Ovary (tissue), 9 donors: ENCODE data around the gene EYA4. TPM values are rescaled to one million over a fixed set of nuclear protein-coding genes. Genes with fewer than 3 reads are reported as not detected.

Experiments used
- DNase-seq, 5 donors: peaks; one replicate each; pipeline ENCODE4 v3.0.0-alpha.2; 2019 to 2020
- H3K27ac ChIP-seq, 2 donors: fragments of 200-600 bp; one replicate each; pipeline versions ENCODE4 v1.5.1 to v1.8.0; 2019 to 2022
- H3K27me3 ChIP-seq: fragments of 200-600 bp; one replicate; pipeline ENCODE4 v1.8.0; 2022
- H3K36me3 ChIP-seq: fragments of 200-600 bp; sonication (generic); one replicate; pipeline ENCODE4 v1.5.1; 2019
- H3K4me1 ChIP-seq: one replicate; pipeline ENCODE4 v1.8.1; 2013; ENCODE audit warnings: mild to moderate bottlenecking, moderate library complexity; ENCODE audit not compliant: insufficient read depth
- H3K4me3 ChIP-seq: fragments of 200-600 bp; sonication (generic); one replicate; pipeline ENCODE4 v1.5.1; 2017
- H3K9me3 ChIP-seq, 2 donors: fragments of 200-600 bp in 1 of 2; sonication (generic) in 1 of 2; one replicate each; pipeline versions ENCODE4 v1.5.1 to v1.8.1; 2013 to 2019; ENCODE audit warnings: mild to moderate bottlenecking in 1 of 2, moderate library complexity in 1 of 2
- CTCF ChIP-seq, 3 donors: fragments of 450-650 bp in 2 of 3; fragments of 200-600 bp in 1 of 3; IDR thresholded peaks; one replicate each; pipeline versions ENCODE4 v1.5.1 to v1.8.0; 2016 to 2022; ENCODE audit warnings: antibody characterized with exemption in 3 of 3, mild to moderate bottlenecking in 1 of 3
- EP300 ChIP-seq: sonication (generic); formaldehyde crosslinking; IDR thresholded peaks from one replicate; pipeline ENCODE4 v1.6.1; 2017; ENCODE audit warnings: antibody characterized with exemption
- POLR2A ChIP-seq: fragments of 450-650 bp; IDR thresholded peaks from one replicate; pipeline ENCODE4 v1.6.1; 2017; ENCODE audit warnings: antibody characterized with exemption, mild to moderate bottlenecking, moderate library complexity
- WGBS, 3 donors: extraction: QIAGEN DNeasy Blood & Tissue Kit in 1 of 3; methylation state at CpG; one replicate each; pipeline versions ENCODE4 v1.1.5 to v1.1.7; 2013 to 2017; 5-methylcytosine and 5-hydroxymethylcytosine counted together
- intact Hi-C, 4 donors: fragments of 100-400 bp; cut with DNase I; formaldehyde crosslinking; loops; one replicate each; pipeline versions ENCODE4 v1.11.0 to v1.15.1; 2022 to 2023
- polyA plus RNA-seq, 2 donors: library from polyadenylated mRNA; stranded (reverse); fragments of 200-250 nt in 1 of 2; fragments of 350-450 nt in 1 of 2; fragmentation: Illumina TruSeq in 1 of 2; extraction: RNeasy Lipid Tissue Mini Kit (QIAGEN cat#74804) in 1 of 2; gene quantifications; one replicate each; pipeline ENCODE4 v1.2.3, GENCODE V29; 2013 to 2014
- total RNA-seq, 7 donors: library from RNA; depleted of rRNA in 2 of 7; stranded (reverse); fragments of >200 nt in 2 of 7; fragmentation: NEBNext Ultra II Directional in 3 of 7; extraction: Animal tissue kit (Norgen Biotek cat#: 25700) in 3 of 7; gene quantifications; one replicate each; pipeline versions ENCODE4 v1.1.0 to v1.2.4, GENCODE V29; 2016 to 2023
- donor health status: DM: no; HTN: no; CAD: no; lungs with moderate emphysema.
- donor health status: DM: no; HTN: no; CAD: no.
- donor health status: Bipolar disorder and iron deficiency.
- donor health status: DM: yes; HTN: yes; CAD: no.
- donor health status: DM: no; HTN: no; CAD: no.
- donor health status: DM: yes; HTN: yes; CAD: no.

Gene EYA4
- total and polyA plus RNA-seq, 9 donors: 0.08 to 17.8 (median 2.0) TPM

GRCh38 chr6:133360194-133360593, 119.0 kb downstream of the EYA4 start:
- H3K4me3 ChIP-seq: no peak overlapping the region
- TF ChIP-seq EP300: no peak
- no peak for TF ChIP-seq CTCF (IDR thresholded peaks at IDR 0.05)
- TF ChIP-seq POLR2A: no peak
- H3K9me3 ChIP-seq: no peaks in the 10 kb centered on the region
- no peaks in the 10 kb centered on the region for H3K27me3 ChIP-seq
- 82 to 94% (median 91%) methylated on average over 5 of the region's 5 CpGs for WGBS, 3 donors
- no peak overlapping the region for H3K27ac ChIP-seq
- no peak for DNase-seq
- H3K36me3 ChIP-seq: no peaks in the 10 kb centered on the region
- no peaks in the 10 kb centered on the region for H3K4me1 ChIP-seq
- intact Hi-C loops: no loop called here

GRCh38 chr6:133362813-133363212, 121.7 kb downstream of the EYA4 start:
- H3K4me3 ChIP-seq: no peak overlapping the region
- 80 to 90% (median 87%) methylated on average over 4 of the region's 4 CpGs for WGBS, 3 donors
- no peaks in the 10 kb centered on the region for H3K36me3 ChIP-seq
- TF ChIP-seq POLR2A: no peak
- no peak for TF ChIP-seq EP300
- no peak for TF ChIP-seq CTCF (IDR thresholded peaks at IDR 0.05)
- no peaks in the 10 kb centered on the region for H3K9me3 ChIP-seq
- DNase-seq: no peak
- H3K4me1 ChIP-seq: no peaks in the 10 kb centered on the region
- intact Hi-C loops: no loop called here
- no peaks in the 10 kb centered on the region for H3K27me3 ChIP-seq
- no peak overlapping the region for H3K27ac ChIP-seq

- H3K4me3 ChIP-seq: no peak overlapping the region
- H3K36me3 ChIP-seq: no peaks in the 10 kb centered on the region
- 60 to 74% (median 65%) methylated on average over 5 of the region's 5 CpGs for WGBS, 3 donors
- no peak for TF ChIP-seq EP300
- no peak for TF ChIP-seq POLR2A
- no peak for TF ChIP-seq CTCF (IDR thresholded peaks at IDR 0.05)
- intact Hi-C loops: no loop called here
- no peak overlapping the region for H3K27ac ChIP-seq
- H3K9me3 ChIP-seq: no peaks in the 10 kb centered on the region
- H3K4me1 ChIP-seq: no peaks in the 10 kb centered on the region
- H3K27me3 ChIP-seq: no peaks in the 10 kb centered on the region
- no peak for DNase-seq
Observed at GRCh38 chr6:133368664-133369063, 127.5 kb downstream of the EYA4 start.

- H3K4me1 ChIP-seq: no peaks in the 10 kb centered on the region
- DNase-seq: no peak
- H3K27ac ChIP-seq: no peak overlapping the region
- no peaks in the 10 kb centered on the region for H3K36me3 ChIP-seq
- H3K4me3 ChIP-seq: no peak overlapping the region
- TF ChIP-seq EP300 (no peak), POLR2A (no peak), CTCF (IDR thresholded peaks at IDR 0.05) (no peak)
- H3K9me3 ChIP-seq: no peaks in the 10 kb centered on the region
- intact Hi-C loops: no loop called here
- 50 to 60% (median 57%) methylated on average over 7 of the region's 7 CpGs for WGBS, 3 donors
- no peaks in the 10 kb centered on the region for H3K27me3 ChIP-seq
Observed at GRCh38 chr6:133369773-133370272, 128.7 kb downstream of the EYA4 start.
